Measurements from ENCODE around the gene RPS6KA3. TPM values are rescaled to one million over a fixed set of nuclear protein-coding genes. Genes with fewer than 3 reads are reported as not detected.

Gene RPS6KA3
- polyA plus RNA-seq, 1 donor (not counting 4 experiments of a cell fraction or from before 2014, with no cell fraction given), result 32.1 TPM

GRCh38 chrX:20159797-20160385 lies 106.8 kb downstream of the RPS6KA3 start:
- no peaks in the 10 kb centered on the region for H3K9me3 ChIP-seq (ENCODE audit: control insufficient read depth, low read depth, low read length)
- FAIRE-seq (no peak), DNase-seq (ENCODE audit: low read depth, low spot score) (no peak)
- no peak overlapping the region for H3K27ac ChIP-seq (ENCODE audit: control insufficient read depth, insufficient read depth, low read length)
- no peaks in the 10 kb centered on the region for H3K79me2 ChIP-seq (ENCODE audit: control insufficient read depth, insufficient read depth, low read length)
- no peaks in the 10 kb centered on the region for H3K9me1 ChIP-seq (ENCODE audit: control insufficient read depth, extremely low read depth, insufficient read depth, low read length)
- no peaks in the 10 kb centered on the region for H4K20me1 ChIP-seq (ENCODE audit: control insufficient read depth, extremely low read depth, insufficient read depth, low read length)
- no peaks in the 10 kb centered on the region for H3K4me1 ChIP-seq (ENCODE audit: control insufficient read depth, extremely low read depth, insufficient read depth, low read length)
- H3K27me3 ChIP-seq (ENCODE audit: control insufficient read depth, extremely low read depth, insufficient read depth, low read length), result no peaks in the 10 kb centered on the region
- TF ChIP-seq EZH2 (IDR thresholded peaks at IDR 0.05; ENCODE audit: low read length) (no peak), CTCF (optimal IDR thresholded peaks at IDR 0.05 in 1 of 3, IDR thresholded peaks at IDR 0.05 in 1 of 3, conservative IDR thresholded peaks at IDR 0.05 in 1 of 3; ENCODE audit: extremely low read depth in 1 of 3, insufficient read depth in 2 of 3, low read length in 3 of 3) (no peak)
- dilution Hi-C loops (cut with MboI; ENCODE audit: extremely low pct_ligation_motif_present, low sequenced_read_pairs), result no loop called here
- H3K4me3 ChIP-seq (ENCODE audit: control insufficient read depth in 2 of 3, extremely low read depth in 1 of 3, insufficient read depth in 2 of 3, low read depth in 1 of 3, low read length in 3 of 3), result no peak overlapping the region
- H3K4me2 ChIP-seq (ENCODE audit: control insufficient read depth, extremely low read depth, insufficient read depth, low read depth, low read length), result no peak overlapping the region
- no peak overlapping the region for H2AFZ ChIP-seq (ENCODE audit: control insufficient read depth, low read length)
- no peak overlapping the region for H3K9ac ChIP-seq (ENCODE audit: control insufficient read depth, extremely low read depth, insufficient read depth, low read length)
- peaks cover 0 to 2% of the 10 kb centered on the region in 2 experiments for H3K36me3 ChIP-seq (ENCODE audit: control insufficient read depth in 2 of 2, extremely low read depth in 1 of 2, insufficient read depth in 2 of 2, low read length in 2 of 2)

DNA sequence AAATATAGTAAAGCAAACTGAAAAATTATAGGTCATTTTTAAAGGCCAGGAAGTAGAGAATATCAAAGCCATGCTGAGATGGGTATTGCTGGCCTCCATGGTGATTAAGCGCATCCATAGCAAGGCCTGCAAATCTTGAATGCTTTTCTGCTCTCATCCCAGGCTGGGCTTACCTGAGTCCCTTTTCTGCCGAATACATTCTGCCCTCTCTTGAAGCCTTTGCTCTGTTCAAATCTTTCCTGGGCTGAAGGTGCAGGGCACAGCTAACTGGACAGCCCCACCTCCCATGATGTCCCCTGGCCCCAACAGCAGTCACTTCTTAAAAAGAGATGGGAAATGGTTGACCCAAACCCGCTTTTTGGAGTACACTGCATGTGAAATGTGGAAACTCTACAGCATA lies 115.0 kb downstream of the RPS6KA3 start:
- dilution Hi-C loops (cut with MboI; ENCODE audit: extremely low pct_ligation_motif_present, low sequenced_read_pairs), result no loop called here
- Histone ChIP-seq H3K9me3 (ENCODE audit: control insufficient read depth, low read depth, low read length) (no peaks in the 10 kb centered on the region), H3K9me1 (ENCODE audit: control insufficient read depth, extremely low read depth, insufficient read depth, low read length) (no peaks in the 10 kb centered on the region), H4K20me1 (ENCODE audit: control insufficient read depth, extremely low read depth, insufficient read depth, low read length) (no peaks in the 10 kb centered on the region), H2AFZ (ENCODE audit: control insufficient read depth, low read length) (no peak overlapping the region), H3K4me1 (ENCODE audit: control insufficient read depth, extremely low read depth, insufficient read depth, low read length) (no peaks in the 10 kb centered on the region), H3K79me2 (ENCODE audit: control insufficient read depth, insufficient read depth, low read length) (no peaks in the 10 kb centered on the region), H3K27me3 (ENCODE audit: control insufficient read depth, extremely low read depth, insufficient read depth, low read length) (no peaks in the 10 kb centered on the region), H3K36me3 (ENCODE audit: control insufficient read depth in 2 of 2, extremely low read depth in 1 of 2, insufficient read depth in 2 of 2, low read length in 2 of 2) (peaks cover 0 to 2% of the 10 kb centered on the region in 2 experiments), H3K4me2 (ENCODE audit: control insufficient read depth, extremely low read depth, insufficient read depth, low read depth, low read length) (no peak overlapping the region), H3K4me3 (ENCODE audit: control insufficient read depth in 2 of 3, extremely low read depth in 1 of 3, insufficient read depth in 2 of 3, low read depth in 1 of 3, low read length in 3 of 3) (no peak overlapping the region), H3K27ac (ENCODE audit: control insufficient read depth, insufficient read depth, low read length) (no peak overlapping the region), H3K9ac (ENCODE audit: control insufficient read depth, extremely low read depth, insufficient read depth, low read length) (no peak overlapping the region)
- no peak for TF ChIP-seq CTCF (optimal IDR thresholded peaks at IDR 0.05 in 1 of 3, IDR thresholded peaks at IDR 0.05 in 1 of 3, conservative IDR thresholded peaks at IDR 0.05 in 1 of 3; ENCODE audit: extremely low read depth in 1 of 3, insufficient read depth in 2 of 3, low read length in 3 of 3)
- no peak for TF ChIP-seq EZH2 (IDR thresholded peaks at IDR 0.05; ENCODE audit: low read length)
- DNase-seq (ENCODE audit: low read depth, low spot score), result no peak
- FAIRE-seq, result no peak

All from keratinocyte (primary cell).